H1 (cell line): ENCODE data around the gene GRIP2. TPM values are rescaled to one million over a fixed set of nuclear protein-coding genes. Genes with fewer than 3 reads are reported as not detected.

Source experiments
- EZH2 ChIP-seq: fragments of 200-600 bp; sonication (generic); IDR thresholded peaks from 2 replicates; pipeline ENCODE4 v1.7.1; 2012; ENCODE audit warnings: low read depth, mild to moderate bottlenecking, moderate library complexity, low read length, inconsistent platforms; ENCODE audit not compliant: severe bottlenecking
- RFX5 ChIP-seq: IDR thresholded peaks from 2 replicates; pipeline ENCODE4 v1.6.1; 2011; ENCODE audit warnings: low read depth, low read length, improper control_type of control experiment, borderline replicate concordance
- SIN3A ChIP-seq, 2 experiments: IDR thresholded peaks in 1 of 2; conservative IDR thresholded peaks in 1 of 2; 2 replicates each; pipeline ENCODE4 v1.6.1; 2011 to 2012; ENCODE audit warnings: low read length in 2 of 2, improper control_type of control experiment in 1 of 2, low read depth in 1 of 2, mild to moderate bottlenecking in 1 of 2
- SP1 ChIP-seq: IDR thresholded peaks from 2 replicates; pipeline ENCODE4 v1.6.1; 2011; ENCODE audit warnings: low read depth, low read length
- polyA plus RNA-seq, 7 experiments: library from polyadenylated mRNA; depleted of rRNA in 3 of 7; stranded (reverse) in 5 of 7; unstranded in 2 of 7; fragments of >200 nt in 5 of 7; fragments of 200-250 nt in 2 of 7; gene quantifications; 1 replicate in 5 of 7; 2 replicates in 1 of 7; 4 replicates in 1 of 7; pipeline versions ENCODE4 v1.2.1 to v1.2.3, GENCODE V29; 2011 to 2013; ENCODE audit warnings: missing spikeins in 2 of 7, mixed read lengths in 2 of 7
- total RNA-seq: library from RNA; stranded (reverse); fragmentation: NEBNext Ultra II Directional; extraction: Animal tissue kit (Norgen Biotek cat#: 25700); gene quantifications from 2 replicates; pipeline ENCODE4 v1.2.1, GENCODE V29; 2021
- TF ChIP-seq, protein P1 (sequence below), 3 experiments: IDR thresholded peaks; 1 replicate in 2 of 3; 2 replicates in 1 of 3; pipeline versions ENCODE4 v1.5.1 to v1.6.1; 2011; ENCODE audit warnings: low read length in 3 of 3, mild to moderate bottlenecking in 3 of 3, inconsistent platforms in 2 of 3, low read depth in 1 of 3, moderate library complexity in 1 of 3; ENCODE audit not compliant: insufficient read depth in 1 of 3; ENCODE audit errors: control extremely low read depth in 1 of 3
- TF ChIP-seq, protein P2 (sequence below): IDR thresholded peaks from 2 replicates; pipeline ENCODE4 v1.6.1; 2012; ENCODE audit warnings: low read length, inconsistent platforms

Gene GRIP2
- total and polyA plus RNA-seq, 2 of the 8 experiments (the other 6 are each of a cell fraction or from before 2014, with no cell fraction given) = 2.5 to 6.4 TPM

- TF ChIP-seq, protein P1, sequence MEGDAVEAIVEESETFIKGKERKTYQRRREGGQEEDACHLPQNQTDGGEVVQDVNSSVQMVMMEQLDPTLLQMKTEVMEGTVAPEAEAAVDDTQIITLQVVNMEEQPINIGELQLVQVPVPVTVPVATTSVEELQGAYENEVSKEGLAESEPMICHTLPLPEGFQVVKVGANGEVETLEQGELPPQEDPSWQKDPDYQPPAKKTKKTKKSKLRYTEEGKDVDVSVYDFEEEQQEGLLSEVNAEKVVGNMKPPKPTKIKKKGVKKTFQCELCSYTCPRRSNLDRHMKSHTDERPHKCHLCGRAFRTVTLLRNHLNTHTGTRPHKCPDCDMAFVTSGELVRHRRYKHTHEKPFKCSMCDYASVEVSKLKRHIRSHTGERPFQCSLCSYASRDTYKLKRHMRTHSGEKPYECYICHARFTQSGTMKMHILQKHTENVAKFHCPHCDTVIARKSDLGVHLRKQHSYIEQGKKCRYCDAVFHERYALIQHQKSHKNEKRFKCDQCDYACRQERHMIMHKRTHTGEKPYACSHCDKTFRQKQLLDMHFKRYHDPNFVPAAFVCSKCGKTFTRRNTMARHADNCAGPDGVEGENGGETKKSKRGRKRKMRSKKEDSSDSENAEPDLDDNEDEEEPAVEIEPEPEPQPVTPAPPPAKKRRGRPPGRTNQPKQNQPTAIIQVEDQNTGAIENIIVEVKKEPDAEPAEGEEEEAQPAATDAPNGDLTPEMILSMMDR (IDR thresholded peaks at IDR 0.05; ENCODE audit: control extremely low read depth in 1 of 3, insufficient read depth in 1 of 3, low read depth in 1 of 3, low read length in 3 of 3) = no peak
- TF ChIP-seq, protein P2, sequence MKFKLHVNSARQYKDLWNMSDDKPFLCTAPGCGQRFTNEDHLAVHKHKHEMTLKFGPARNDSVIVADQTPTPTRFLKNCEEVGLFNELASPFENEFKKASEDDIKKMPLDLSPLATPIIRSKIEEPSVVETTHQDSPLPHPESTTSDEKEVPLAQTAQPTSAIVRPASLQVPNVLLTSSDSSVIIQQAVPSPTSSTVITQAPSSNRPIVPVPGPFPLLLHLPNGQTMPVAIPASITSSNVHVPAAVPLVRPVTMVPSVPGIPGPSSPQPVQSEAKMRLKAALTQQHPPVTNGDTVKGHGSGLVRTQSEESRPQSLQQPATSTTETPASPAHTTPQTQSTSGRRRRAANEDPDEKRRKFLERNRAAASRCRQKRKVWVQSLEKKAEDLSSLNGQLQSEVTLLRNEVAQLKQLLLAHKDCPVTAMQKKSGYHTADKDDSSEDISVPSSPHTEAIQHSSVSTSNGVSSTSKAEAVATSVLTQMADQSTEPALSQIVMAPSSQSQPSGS = no peak
- TF ChIP-seq EZH2 (no peak), RFX5 (no peak), SIN3A (conservative IDR thresholded peaks at IDR 0.05 in 1 of 2, IDR thresholded peaks at IDR 0.05 in 1 of 2; ENCODE audit: low read depth in 1 of 2, low read length in 2 of 2) (no peak), SP1 (no peak)
Measured at GRCh38 chr3:14465425-14465824, 74.7 kb downstream of the GRIP2 start (continued).
